ENCODE data around the gene PRUNE2.

The PRUNE2 gene

DNA sequence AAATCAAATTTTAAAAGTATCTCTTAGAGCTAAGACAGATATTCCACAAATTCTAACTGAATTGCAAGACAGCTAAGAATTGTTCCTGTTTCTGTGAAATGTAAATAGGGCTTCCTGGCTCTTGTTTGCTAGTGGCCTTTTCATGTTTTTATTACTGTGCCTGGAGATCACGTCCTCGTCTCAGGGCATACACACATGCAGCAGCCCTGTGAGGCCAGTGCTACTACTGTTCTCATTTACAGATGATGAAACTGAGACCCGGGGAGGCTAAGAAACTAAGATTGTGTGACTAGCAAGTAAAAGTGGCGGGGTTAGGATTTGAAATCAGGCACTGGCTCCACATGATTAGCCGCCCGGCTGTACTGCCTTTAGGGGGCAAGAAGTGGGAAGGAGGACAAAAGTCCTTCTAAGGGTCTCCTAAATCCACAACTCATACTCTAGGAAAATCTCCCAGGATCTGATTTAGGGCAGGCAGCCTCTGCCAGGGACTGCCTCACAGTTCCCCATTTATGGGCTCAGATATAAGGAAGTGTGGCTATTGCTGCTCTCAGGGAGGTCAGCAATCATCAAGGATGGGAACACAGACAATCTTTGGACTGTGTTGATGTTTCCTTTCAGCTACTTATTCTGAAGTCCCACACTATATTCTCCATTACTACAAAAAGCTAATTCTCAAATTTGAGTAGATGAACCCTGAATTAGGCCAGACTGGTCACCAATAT, 7.9 kb downstream of the PRUNE2 start:
- DNase-seq = no peak

DNA sequence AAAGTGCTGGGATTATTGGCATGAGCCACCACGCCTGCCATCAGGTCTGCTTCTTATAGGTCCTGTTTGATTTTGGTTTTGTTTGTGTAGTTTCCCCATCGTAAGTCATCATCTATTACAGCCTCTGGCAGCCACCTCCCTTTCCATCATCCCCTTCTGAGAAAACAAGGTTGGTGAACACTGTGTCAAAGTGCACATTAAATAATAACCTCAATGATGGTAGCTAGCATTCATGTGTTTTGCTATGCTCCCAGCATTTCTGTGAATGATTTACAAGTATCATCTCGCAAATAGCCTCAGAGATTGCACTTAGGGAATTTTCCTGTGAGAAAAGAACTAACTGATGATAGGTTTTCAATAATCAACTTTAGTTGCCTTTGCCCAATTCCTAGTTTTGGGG, 9.9 kb downstream of the PRUNE2 start:
- DNase-seq = no peak

DNA sequence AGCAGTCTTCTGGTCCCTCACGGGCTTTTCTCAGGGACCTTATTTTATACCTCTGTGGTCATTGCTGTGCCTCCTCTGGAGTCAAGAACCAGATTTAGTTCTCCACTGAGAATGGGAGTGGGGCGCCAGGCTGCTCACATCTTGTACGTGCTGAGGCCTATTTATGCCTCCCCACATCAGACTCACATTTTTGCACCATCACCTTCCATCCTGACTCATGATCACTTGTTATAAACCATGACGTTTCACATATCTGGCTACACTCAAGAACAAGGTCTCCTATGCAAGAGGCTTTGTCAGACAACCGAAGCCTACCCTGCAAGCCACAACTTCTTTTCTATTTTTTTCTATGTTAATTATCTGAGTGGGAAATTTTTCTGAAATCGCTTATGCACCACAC, 10.7 kb downstream of the PRUNE2 start:
- no peak for DNase-seq

DNA sequence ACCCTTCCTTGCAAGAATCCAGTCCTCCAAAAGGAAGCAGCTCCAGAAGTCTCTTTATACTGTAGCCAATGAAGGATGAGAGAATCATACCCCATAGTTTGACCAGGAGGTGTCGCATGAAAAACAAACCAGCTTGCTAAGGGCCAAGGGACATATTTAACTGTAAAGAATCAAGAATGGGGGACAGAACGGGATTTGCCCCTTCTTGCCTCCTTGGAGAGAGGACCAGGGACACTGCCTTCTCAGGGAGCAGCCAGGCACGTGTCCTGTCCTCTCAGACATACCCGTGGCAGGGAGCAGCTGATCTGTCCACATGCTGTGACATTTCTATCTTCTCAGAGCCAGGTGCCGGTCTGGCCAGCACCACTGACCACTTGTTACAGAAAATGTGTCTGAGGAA, 11.7 kb downstream of the PRUNE2 start:
- no peak for DNase-seq

DNA sequence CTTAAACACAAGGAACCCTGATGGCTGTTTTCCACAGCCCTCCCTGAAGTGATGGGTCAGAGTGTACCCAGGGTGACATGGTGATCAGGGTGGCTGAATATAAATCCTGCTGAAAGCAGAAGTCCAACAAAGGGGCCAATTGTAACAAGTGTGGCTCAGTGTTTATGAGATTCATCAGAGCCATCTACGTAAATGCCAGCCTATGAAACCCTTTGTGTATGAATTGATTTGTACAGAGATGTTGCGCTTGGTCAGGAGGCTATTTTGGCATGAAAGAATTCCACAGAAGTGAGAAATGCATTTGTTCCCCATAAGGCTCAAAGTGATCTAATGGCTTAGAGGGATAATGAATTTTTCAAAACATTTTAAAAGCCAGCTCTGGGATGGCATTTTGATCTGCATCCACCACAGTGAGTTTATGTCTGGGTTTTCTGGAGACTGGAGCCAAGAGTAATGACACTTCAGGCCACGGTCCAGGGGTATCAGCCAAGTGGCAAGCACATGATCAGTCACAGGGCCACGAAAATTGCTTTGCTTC, 12.4 kb downstream of the PRUNE2 start:
- DNase-seq = no peak

DNA sequence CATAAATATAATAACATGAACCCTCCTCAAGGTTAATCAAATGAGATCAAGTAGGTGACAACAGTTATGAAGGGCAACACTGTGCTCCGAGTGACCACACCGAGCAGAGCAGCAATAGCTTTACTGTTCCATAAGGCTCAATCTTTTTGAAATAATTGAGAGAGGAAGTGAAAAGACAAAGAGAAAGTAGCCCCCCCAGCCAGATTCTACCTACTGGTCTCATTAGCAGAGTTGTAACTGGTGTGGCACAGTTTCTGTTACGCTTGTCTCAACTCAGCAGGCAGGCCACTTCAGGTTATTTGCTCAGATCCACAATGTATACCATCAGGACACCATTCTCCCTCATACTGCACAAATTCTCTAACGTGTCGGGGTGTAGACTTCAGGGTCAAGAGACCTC, 14.0 kb downstream of the PRUNE2 start:
- DNase-seq = no peak

DNA sequence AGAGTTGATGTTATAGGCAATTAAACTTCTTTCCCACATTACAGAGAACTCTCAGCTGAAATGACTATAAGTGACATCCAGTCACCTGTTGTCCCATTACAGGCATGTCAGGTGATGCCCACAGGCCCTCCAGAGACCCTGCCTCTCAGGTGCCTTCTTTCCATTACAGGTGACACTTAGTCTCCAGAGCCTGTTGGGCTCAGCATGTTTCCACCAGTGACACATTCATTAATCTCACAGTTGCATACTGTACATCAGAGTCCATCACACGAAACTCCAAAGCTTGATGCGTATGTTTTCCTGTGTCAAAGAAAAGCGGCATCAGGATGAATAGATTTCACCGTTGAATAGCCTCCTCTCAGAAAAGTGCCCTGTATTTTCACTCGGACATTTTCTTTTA, 14.6 kb downstream of the PRUNE2 start:
- no peak for DNase-seq

DNA sequence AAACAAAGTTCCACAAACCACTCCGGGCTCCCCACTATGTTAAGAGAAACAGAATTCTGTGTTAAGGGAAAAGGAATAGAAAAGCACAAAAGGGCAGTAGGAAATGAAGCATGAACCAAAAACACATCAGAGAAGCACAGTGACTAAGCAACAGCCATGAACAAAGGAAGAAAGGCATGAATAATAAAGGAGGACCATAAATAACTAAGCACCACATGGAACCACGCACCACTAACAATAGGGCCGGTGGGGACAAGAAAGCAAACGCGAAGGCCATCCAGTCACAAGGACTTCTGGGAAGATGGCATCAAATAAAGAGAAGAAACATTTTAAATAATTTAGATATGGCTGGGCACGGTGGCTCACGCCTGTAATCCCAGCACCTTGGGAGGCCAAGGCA, 18.0 kb downstream of the PRUNE2 start:
- DNase-seq = no peak

DNA sequence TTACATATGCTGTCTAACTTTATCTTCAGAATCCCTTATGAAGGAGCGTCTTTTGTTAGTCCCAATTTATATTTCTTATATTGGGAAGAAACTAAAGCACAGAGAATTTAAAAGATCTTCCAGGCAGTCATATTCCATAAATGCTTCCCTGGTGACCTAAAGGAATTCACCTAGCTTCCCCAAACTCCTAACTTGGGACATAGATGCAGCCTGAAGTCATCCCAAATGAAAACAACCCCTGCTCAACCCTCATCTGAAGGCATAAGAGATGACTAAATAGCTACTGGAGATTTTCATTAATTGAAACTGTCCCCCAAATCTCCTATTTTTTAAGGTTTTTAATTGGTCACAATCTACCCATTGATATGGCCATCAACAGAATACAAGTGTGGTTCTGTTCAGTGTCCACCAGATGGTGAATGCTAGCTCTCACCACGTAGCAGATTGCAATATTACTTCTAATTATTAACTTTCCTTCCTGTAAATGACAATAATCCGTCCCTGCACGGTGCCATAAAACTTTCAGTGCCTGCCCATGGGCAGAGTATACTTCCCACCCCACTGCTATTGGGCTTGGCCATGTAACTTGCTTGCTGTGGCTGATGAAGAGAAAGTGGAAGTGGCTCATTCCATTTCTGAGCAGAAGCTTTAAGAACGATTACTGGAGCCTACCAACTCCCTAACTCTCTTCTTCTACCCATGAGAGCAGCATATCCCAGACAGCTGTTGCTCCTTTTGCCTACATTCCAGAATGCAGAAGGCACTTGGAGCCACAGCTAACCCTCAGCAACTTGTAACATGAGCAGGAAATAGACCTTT, 18.7 kb downstream of the PRUNE2 start:
- no peak for DNase-seq

DNA sequence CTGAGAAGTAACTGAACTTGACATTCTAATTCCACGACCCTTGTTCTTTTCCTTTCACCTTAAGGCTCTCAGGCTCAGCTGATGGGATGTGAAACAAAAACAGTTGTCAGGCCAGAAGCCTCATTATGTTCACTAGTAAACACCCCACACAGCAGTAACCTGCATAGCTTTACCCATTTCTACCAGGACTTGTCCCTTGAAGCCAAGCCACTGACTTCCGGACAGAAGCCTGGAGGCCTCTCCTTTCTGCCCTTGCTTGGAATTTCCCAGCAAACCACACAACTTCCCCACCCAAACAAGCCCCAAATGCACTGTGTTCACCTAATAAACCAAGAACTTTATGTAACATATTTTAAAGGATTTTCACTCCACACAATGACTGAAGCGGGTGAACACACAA, 19.6 kb downstream of the PRUNE2 start:
- DNase-seq = no peak

DNA sequence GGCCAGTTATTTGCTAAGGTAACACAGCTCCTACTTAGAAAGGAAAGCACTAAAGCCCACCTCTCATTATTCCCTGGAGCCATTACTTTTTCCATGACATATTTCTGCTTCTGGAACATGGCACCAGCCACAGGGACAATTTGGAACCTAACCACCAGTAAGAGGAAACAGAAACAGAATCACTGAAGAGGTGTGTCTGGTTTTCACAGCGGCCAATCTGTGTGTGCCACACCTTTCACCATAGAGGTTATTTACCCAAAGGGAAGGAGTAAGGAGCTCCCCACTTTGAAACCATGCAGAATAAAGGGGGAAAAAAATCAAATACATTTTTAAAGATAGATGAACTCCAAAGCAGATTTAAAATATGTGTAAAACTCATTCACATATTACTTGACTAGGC, 21.1 kb downstream of the PRUNE2 start:
- no peak for DNase-seq

DNA sequence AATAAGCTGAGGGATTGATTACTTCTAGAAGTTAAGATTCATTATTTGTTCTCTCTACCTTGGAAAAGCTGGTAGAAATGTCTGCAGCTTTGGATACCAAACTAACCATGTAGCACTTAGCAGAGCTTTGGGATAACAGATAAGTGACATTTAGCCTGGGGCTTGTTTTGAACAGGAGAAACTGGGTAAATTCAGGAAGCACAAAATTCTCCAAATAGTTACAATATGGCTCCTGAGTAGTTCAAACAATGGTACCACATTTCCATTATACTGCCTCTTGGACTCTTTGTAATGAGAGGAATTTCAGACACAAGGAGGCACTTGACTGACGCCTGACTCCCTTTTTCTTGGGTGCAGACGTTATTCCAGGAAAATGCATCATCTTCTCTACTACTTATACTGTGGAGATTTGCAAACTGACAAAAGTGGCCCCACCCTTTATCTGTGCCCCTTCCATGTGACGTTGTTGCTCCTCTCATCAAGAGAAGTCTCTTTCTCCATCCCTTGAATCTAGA, 22.5 kb downstream of the PRUNE2 start:
- no peak for DNase-seq

DNA sequence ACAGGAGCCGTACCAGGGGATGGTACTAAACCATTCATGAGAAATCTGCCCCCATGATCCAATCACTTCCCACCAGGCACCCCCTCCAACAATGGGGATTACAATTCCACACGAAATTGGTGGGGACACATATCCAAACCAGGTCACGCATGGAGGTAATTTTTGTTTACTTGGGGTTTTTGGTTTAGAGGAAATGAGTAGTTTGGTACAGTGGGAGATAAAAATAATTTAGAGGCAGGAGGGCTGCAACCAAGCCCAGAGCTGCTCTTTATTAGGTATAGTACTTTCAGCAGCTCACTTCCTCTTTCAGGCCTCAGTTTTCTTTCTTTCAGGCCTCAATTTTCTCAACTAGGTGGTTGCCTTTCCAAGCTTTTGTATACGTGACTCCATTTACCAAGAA, 23.2 kb downstream of the PRUNE2 start:
- no peak for DNase-seq

DNA sequence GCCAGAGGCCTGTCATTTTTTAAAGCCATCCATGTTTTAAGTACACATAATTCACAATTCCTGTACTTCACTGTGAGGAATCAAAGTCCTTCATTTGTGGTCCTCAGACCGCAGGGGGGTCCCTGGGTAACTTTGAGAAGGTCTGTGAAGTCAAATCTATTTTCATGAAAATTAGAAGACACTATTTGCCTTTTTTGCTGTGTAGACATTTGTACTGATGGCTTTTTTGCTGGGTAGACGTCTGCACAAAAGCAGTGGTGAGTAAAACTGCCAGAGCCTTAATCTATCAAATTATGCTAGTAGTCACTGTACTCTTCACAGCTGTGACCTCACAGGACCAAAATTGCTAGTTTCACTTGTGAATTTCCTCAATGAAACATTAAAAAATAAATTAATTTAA, 25.7 kb downstream of the PRUNE2 start:
- no peak for DNase-seq

DNA sequence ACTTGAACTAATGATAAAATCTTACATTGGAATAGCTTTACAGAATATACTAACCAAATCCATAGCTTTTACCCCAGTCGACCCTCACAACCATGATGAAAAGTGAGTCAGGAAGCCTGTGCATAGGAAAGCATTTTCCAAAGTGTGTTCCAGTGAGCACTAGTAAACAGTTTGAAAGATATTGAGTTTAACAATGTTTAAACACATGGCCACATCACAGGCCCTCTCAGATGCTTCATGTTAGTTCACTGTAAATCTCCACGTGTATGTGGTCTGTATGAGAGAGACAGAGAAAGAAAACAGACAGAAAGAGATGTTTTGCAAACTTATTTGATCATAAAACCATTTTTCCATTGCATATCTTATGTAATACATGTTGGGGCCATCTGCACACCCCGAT, 27.0 kb downstream of the PRUNE2 start:
- no peak for DNase-seq

DNA sequence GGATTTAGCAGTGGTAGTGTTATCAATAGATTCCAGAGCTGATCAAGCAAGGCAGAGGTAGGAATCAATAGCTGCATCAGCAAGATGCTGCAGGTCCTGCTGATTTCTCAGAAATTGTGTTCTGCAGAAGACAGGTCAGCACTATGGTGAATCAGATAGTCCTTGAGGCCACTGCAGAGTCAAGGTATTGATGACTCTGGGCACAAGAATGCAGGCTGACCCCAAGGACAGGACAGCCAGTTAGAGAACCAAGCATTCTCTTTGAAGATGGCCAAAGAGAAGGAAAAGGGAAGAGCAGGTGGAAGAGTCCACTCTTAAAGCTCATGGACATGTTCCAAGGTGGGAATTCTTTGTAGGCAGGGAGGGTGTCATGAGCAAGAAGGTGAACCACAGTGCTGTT, 28.0 kb downstream of the PRUNE2 start:
- DNase-seq = no peak

DNA sequence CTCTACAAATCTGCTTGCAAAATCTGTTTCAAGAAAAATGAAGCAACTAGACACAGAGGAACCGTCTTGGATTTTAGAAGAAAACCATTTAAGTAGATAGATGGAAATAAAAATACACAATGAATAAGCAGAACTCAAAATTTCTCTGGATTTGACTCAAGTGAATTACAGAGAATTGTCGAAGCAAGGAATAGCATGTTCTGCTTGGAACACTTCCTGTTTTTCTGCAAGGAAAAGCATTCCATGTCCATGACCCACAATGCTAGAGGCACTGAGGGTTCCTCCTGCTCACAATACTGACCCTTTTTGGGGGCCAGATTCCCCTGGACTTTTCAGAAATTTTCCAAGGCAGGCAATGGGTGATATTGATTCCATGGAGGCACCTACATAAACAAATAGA, 29.8 kb downstream of the PRUNE2 start:
- DNase-seq = no peak

DNA sequence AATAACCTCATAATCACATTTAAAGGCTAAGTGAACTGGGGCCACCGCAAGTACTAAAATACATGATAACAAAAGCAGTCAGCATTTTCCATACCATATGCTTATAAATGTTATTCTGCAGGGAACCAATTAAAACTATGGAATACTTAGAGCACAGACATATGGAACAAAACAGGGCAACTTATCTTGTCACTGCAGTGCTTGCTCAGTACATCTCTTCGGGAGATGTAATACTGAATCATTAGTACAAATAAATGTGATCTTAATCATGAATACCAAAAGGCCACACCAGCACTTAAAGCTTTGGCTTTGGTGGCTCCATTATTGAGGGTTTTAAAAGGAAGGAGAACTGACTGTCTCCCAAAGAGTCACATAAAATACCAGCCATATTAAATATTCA, 32.1 kb downstream of the PRUNE2 start:
- no peak for DNase-seq

DNA sequence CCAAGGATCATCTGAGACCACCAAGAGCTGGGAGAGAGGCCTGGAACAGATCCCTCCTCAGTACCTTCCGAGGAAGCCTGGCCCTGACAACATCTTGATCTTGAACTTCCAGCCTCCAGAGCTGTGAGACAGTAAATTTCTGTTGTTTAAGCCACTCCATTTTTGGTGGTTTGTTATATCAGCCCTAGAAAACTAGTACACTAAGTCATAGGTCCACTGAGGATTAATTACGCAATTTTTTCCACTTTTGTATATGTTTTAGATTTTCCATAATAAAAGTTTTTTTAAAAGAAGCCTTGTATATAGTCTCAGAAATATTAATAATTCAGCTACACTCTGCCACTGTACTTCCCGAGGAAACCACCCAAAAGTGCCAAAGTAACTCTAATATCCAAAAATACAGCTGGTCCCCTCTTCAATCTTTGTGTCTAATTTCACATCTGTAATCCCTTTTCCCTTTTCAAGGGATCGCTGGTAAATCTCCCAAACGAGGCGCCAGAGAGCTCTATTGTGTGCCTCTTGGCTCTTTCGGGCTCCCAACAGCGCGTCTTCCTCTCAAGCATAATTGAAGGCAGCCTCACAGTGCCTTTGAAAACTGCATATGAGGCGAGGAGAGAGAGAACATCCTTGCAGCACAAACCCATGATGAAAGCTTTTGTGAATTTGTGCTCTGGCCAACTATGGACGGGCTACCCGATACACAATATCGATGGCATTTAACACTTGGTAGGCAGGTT, 32.7 kb downstream of the PRUNE2 start:
- DNase-seq = no peak

DNA sequence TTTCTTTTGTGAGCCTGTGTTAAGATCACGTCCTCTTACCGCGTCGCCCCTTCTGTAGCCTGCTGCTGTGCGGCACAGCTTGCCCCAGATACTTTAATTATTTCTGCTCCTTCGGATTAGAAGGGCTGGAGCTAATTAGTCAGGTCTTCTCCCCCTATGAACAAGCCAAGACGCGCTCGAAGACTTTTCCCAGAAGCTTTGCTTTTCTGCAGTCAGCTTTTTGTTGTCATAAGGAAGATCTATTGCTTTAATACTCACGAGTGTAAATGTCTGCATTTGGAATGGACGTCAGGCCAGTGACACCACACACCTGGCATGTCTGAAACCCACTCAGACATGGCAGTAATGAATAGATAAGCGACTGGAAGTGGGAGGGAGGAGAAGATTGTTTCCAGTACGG, 37.0 kb downstream of the PRUNE2 start:
- DNase-seq = no peak

DNA sequence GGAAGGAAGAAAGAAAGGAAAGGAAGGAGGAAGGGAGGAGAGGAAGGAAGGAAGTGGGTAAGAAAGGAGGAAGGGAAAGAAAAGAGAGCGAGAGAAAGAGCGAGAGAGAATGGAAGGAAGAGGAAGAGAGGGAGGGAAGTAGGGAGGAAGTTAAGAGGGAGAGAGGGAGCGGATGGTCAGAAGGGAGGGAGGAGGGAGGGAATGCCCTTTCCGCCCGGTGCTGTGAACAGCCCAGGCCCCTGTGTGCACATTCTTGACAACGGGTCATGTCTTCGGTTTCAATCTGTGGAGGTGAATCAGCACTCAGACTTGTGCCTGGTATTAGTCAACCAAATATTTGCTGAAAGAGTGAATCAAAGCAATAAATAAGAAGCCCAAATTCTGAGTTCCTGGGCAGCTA, 39.2 kb downstream of the PRUNE2 start:
- no peak for DNase-seq

DNA sequence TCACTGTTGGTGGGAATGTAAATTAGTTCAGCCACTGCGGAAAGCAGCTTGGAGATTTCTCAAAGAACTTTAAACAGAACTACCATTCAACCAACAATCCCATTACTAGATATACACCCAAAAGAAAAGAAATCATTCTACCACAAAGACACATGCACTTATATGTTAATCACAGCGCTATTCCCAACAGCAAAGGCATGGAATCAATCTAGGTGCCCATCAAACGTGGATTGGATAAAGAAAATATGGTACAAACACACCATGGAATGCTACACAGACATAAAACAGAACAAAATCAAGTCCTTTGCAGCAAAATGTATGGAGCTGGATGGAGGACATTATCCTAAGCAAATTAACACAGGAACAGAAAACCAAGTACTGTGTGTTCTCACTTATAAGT, 42.1 kb downstream of the PRUNE2 start:
- DNase-seq = no peak

DNA sequence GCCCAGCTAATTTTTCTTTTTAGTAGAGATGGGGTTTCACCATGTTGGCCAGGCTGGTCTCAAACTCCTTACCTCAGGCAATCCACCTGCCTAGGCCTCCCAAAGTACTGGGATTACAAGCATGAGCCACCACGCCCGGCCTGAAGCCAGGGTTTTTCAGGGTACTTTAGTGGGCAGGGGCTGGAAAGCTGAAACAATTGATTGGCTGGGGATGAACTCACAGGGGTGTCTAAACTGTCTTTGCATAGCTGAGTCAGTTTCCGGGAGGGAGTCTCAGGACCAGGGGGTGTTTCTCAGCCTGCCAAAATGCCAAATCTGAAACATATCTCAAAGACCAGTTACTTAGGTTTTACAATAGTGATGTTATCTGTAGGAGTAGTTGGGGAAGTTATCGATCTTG, 46.1 kb downstream of the PRUNE2 start:
- no peak for DNase-seq
